Epithelial cell of esophagus (primary cell): ENCODE measurements around the gene AQP5.

ENCODE experiments used
- DNase-seq: peaks from one replicate; pipeline ENCODE4 v3.0.0; 2010; ENCODE audit warnings: low read depth
- H3K4me3 ChIP-seq: 2 replicates; pipeline ENCODE4 v1.5.1; 2011; ENCODE audit warnings: mild to moderate bottlenecking, low read length, control low read depth
- CTCF ChIP-seq: IDR thresholded peaks from 2 replicates; pipeline ENCODE4 v1.5.1; 2011; ENCODE audit warnings: low read depth, mild to moderate bottlenecking, low read length, control low read depth, inconsistent platforms; ENCODE audit not compliant: insufficient read depth; ENCODE audit errors: missing control alignments

Gene AQP5

DNA sequence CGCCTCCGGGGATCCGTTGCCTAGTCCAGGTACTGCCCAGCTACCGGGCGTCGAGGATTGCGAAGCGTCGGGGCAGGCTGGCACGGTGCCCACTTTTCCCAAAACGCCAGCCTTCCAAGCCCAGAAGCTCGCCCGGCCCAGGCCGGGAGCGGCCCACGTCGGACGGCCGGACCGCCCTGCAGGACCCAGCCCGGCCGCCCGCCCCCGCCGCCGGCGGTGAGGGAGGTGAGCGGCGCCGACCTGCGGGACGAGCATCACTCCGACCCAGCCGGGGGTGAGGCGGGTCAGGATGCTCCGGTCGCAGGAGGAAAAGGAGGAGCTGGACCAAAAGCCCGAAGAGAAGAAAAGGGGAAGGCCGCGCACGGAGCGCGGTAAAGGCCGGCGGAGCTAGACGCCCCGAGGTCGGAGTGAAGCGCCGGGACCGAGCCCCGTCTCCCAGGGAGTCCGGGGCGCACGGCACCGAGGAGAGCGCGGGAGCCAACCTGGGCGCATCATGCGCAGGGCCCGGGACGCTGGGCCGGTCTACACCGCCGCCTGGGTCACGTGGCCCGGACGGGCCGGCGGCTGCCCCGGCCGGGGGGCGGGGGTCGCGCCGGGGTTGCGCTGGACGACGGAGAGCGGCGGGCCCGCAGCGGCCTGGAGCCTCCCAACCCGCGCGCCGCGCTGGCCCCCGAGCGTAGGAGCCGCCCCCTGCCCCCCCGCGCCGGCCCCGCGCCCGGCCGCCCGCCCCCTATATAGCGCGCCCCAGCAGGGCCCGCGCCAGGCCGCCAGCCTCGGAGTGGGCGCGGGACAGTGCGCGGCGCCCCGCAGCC is at the start of gene AQP5:
AQP5 (plus strand) TSS at position 762 of the 812 bp plus-strand sequence. CDS start 146 bp downstream, outside the sequence.
- TF ChIP-seq CTCF = no peak
- no peak for DNase-seq
- H3K4me3 ChIP-seq = no peak within 1 kb of the TSS

- TF ChIP-seq CTCF = no peak
- H3K4me3 ChIP-seq = no peak overlapping the region
- no peak for DNase-seq
These were observed 49.1 kb upstream of the AQP5 start for GRCh38 chr12:49912345-49913255.

GRCh38 chr12:49916129-49916919 is 45.3 kb upstream of the AQP5 start:
- DNase-seq = no peak
- no peak overlapping the region for H3K4me3 ChIP-seq
- TF ChIP-seq CTCF = no peak

GRCh38 chr12:49917166-49917787 is 44.4 kb upstream of the AQP5 start:
- peak; percentile 35 for DNase-seq
- no peak for TF ChIP-seq CTCF
- no peak overlapping the region for H3K4me3 ChIP-seq

DNA sequence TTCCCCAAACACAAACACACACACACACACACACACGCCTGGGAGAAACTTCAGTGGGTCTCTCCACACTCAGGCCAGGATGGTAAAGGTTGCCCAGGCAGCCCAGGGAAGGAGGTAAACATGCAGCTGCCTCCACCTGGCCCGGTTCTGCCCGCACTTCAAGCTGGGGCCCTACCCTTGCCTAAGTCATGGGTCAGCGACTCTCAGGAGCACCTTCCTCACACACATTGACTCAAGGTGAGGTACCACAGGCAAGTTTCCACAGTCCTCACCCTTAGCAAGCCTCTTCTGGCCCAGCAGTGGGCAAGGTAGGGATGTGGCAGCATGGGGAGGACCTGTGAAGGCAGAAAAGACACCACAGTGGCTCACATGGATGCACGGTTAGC is 43.9 kb upstream of the AQP5 start:
- TF ChIP-seq CTCF = no peak
- peak; percentile 13 for DNase-seq
- no peak overlapping the region for H3K4me3 ChIP-seq

GRCh38 chr12:49920241-49920914 is 41.3 kb upstream of the AQP5 start:
- TF ChIP-seq CTCF = no peak

More at GRCh38 chr12:49920241-49920914, 41.3 kb upstream of the AQP5 start:
- H3K4me3 ChIP-seq = no peak overlapping the region
- DNase-seq = peak; percentile 63
